GM19239 (cell line): ENCODE results near the gene LRRC45.

ENCODE experiments used
- DNase-seq: peaks from one replicate; pipeline ENCODE4 v3.0.0; 2011; ENCODE audit warnings: low spot score; ENCODE audit not compliant: insufficient read length
- FAIRE-seq: peaks from 2 replicates; lab custom pipeline; 2011; peaks lifted over from hg19 to GRCh38; lab: Jason Lieb, UNC

LRRC45 gene

DNA sequence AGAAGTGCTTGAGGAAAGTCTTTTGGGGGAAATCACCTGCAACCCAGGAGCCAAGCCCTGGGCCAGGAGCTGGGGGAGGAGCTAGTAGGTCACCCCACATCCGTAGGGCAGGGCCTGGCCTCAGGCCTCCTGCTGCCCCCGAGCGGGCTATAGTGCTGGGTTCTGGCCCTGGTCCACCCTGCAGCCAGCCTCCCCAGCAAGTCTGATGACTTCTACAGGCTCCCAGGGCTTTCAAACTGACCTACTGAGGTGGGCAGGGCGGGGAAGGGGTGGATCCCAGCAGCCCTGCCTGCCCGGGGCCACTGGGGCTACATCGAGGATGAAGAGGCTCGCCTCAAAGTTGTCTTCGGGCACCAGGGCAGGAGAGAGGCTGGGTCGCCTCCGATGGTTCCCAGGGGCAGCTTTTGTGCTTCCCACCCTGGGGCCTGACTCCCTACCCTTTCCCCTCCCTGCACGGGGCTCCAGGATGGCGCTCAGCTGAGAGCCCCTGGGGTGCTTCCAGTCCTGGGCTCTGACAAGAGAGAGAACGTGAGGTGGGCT, 5.4 kb upstream of the LRRC45 start:
- no peak for DNase-seq
- FAIRE-seq = no peak

DNA sequence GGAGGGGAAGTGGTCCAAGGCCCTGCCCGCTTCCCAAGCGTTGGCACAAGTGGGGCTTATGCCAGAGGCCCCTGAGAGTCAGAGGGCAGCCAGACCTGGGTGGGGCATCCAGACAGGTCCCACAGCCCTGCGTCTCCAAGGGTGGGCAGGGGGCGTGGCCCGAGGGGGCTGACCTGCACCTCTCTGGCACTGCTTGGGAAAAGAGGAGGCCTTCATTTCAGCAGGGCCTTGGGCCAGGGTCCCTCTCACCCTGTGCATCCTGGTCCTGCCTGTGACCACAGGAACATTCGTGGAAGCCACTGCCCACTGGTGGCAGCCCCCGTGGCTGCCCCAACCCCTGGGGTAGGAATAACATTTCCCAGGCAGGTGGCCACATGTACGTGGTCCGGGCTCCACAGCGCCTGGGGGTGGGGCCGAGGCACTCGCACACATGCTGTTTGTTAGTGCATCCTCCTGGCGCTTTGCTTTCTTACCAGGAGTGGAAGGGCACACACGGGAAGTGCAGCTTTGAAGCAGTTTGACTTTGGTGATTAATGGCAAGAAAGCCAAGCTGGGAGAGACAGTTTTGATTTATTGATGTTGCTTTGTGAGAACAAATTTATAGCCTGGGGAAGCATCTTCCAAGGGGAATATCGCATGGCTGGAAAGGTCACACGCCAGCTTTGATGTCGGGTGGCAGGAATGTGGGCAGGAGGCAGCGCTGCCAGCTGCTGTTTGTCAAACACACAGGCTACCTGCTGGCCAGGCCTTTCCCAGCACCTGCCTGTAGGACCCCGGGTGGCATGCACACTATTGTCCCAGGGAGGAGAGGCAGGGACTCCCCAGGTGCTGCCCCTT, 4.7 kb upstream of the LRRC45 start:
- DNase-seq (no peak), FAIRE-seq (no peak)

GRCh38 chr17:82018989-82019689, 4.0 kb upstream of the LRRC45 start:
- DNase-seq = no peak
- FAIRE-seq = no peak

GRCh38 chr17:82019690-82020571, 3.2 kb upstream of the LRRC45 start:
- peak; percentile 90 for DNase-seq
- FAIRE-seq = no peak

GRCh38 chr17:82020572-82021106, 2.5 kb upstream of the LRRC45 start:
- FAIRE-seq = no peak
- DNase-seq = no peak

DNA sequence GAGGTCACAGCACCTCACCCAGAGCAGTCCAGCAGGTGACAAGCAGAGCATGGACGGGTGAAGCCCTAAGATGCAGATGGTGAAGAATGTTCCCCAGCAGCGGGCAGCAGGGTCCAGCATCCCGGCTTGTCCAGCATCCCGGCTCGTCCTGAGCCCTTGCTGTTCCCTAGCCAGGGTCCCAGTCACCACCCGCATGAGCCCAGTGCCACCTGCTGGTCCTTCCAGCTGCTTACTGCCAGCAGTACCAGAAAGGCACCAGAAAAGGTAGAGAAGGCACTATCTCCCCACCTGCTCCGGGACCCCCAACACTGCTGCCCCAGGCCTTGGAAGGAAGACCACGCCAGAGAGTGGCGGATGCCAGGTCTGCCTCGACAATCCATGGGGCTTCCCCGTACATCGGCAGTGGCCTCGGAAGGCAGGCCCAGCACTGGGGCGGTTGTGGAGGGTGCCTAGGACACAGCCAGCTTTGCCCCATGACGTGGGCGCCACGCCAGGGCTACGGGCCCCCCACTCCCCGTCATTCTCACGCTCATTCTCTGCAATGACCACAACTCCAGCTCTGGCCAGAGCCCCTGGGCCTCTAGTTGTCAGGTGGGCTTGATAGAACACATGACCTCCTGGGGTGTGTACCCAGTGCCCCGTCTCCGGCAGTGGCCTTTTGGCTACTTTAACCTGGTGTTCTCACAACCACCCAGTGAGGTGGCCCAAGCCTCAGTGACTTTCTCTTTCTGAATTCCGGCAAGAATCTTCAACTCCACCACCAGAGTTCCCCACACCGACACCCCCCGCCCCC, 1.8 kb upstream of the LRRC45 start:
- peak; percentile 69 for FAIRE-seq
- DNase-seq = no peak

GRCh38 chr17:82021900-82022309, 1.2 kb upstream of the LRRC45 start:
- FAIRE-seq = peak; percentile 58
- no peak for DNase-seq

DNA sequence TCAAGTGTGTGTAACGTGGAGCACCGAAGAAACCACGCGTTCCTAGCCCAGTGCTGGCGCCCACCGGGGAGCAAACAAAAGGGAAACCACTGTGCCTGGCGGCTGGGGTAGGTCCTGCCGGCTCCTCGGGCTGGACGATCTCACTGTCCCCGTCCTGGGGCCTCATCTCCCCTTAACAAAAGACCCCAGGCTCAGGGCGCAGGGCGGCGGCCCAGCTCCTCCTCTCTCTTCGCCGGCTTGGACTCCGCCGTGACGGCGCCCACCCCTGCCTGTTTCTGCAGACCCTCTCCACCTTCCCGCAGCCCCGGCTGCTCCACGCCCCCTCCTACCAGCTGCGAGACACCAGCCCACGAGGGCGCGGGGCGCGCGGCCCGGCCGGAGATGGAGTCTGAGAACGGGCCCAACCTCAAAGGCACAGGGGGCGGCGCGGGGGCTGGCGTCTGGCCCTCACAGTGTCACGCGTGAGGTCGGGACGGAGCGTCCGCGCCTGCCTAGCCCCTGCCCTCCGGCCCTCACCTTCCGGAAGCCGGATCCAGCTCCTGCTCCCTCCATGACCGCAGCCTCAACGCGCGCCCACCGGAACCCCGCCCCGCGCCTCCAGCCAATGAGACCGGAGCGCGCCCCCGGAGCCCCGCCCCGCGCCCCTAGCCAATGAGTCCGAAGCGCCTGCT, 660 bp upstream of the LRRC45 start, which contains the start of gene CENPX:
CENPX (minus strand) TSS at position 569 of the 671 bp plus-strand sequence; CDS start at position 552, 17 bp downstream.
- FAIRE-seq (no peak), DNase-seq (no peak)

- FAIRE-seq = peak; percentile 85
- no peak for DNase-seq
Measured at GRCh38 chr17:82023447-82024241, 539 bp downstream of the LRRC45 start.

DNA sequence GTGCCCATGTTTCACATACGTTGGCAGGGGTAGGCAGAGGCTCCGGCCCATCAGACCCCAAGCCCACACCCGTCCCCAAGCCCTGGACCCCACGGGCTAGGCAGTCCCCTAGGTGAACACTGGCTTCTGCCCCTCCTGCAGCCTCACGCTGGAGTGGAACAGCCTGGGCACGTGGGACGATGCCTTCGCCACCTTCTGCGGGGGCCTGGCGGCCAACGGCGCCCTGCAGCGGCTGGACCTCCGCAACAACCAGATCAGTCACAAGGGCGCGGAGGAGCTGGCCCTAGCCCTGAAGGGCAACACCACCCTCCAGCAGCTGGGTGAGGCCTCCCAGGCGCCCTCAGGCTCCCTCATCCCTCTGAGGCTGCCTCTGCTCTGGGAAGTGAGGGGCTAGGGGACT, 1.8 kb downstream of the LRRC45 start:
- no peak for FAIRE-seq
- no peak for DNase-seq

DNA sequence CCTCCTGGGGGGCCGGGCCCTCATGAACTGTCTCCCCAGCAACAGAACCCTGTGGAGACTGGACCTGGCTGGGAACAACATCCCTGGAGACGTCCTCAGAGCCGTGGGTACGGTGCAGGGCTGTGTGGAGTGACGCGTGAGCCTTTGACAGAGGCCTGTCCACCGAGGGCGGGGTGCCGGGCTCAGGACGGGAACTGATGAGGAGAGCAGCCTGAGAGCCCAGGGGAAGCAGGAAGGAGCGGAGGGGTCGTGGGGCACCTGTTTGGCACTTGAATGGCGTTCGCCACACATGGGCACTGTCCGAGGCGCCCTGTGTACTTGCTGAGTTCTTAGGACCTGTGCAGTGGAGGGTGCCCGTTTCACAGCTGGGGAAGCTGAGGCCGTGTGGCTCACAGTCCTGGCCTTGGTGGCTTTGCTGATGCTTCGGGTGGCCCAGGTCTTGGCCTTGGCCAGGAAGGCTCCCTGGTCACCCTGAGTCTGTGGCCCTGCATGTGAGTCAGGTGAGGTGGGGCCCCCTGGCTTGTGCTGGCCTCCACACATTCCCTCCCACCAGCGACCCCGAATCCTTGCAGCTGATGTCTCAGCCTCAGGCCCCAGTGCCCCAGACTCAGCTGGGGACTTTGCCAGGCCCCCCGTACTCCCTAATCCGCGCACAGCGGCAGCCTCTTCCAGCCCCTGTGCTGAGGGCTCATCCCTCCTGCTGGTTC, 2.4 kb downstream of the LRRC45 start:
- FAIRE-seq = no peak
- DNase-seq = no peak

DNA sequence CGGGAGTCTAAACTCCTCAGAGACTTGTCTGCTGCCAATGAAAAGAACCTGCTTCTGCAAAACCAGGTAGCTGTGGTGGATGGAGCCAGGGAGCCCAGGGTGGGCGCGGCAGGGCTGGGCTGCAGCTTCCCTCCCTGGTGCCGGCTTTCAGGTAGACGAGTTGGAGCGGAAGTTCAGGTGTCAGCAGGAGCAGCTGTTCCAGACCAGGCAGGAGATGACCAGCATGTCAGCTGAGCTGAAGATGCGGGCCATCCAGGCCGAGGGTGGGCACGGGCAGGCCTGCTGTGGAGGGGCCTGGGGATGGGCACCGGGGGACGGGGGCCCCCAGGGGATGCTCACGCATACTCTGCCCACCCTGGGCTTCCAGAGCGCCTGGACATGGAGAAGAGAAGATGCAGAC, 5.1 kb downstream of the LRRC45 start:
- no peak for DNase-seq
- no peak for FAIRE-seq

DNA sequence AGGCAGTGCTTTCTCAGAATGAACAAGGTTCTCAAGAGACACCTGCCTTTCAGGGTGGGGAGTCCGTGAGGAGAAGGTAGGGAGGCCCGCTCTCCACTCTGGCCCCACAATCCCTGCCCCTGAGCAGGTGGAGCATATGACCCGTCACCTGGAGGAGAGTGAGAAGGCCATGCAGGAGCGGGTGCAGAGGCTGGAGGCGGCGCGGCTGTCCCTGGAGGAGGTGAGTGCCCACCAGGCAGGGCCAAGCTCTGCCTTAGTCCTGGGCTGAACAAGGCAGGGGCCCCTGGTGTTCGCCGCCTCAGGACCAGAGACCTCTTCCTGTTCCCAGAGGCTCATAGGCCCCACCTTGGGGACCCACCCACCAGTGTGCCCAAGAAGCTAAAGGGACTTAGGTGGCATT, 5.9 kb downstream of the LRRC45 start:
- no peak for FAIRE-seq

GRCh38 chr17:82029391-82029790, 6.3 kb downstream of the LRRC45 start:
- DNase-seq = no peak
- FAIRE-seq = no peak

More for the DNA sequence above, 5.9 kb downstream of the LRRC45 start:
- DNase-seq = no peak

- DNase-seq = no peak
- no peak for FAIRE-seq
Measured at GRCh38 chr17:82029990-82030469, 6.9 kb downstream of the LRRC45 start.

GRCh38 chr17:82030470-82031302, 7.6 kb downstream of the LRRC45 start:
- FAIRE-seq (peak; percentile 89), DNase-seq (peak; percentile 96)
